KMS-11 (cell line): ENCODE results near the gene TSPAN11.

Source experiments
- H2AFZ ChIP-seq: fragments of 200-600 bp; sonication (generic); 2 replicates; pipeline ENCODE4 v1.6.1; 2016; ENCODE audit warnings: antibody characterized with exemption, mixed run types, low read depth
- H3K27ac ChIP-seq: fragments of 200-600 bp; sonication (generic); 2 replicates; pipeline ENCODE4 v1.6.1; 2016; ENCODE audit warnings: mild to moderate bottlenecking, mixed run types
- H3K27me3 ChIP-seq: fragments of 200-600 bp; sonication (generic); 2 replicates; pipeline ENCODE4 v1.6.1; 2017; ENCODE audit warnings: mild to moderate bottlenecking, low read depth, mixed run types, moderate library complexity; ENCODE audit not compliant: insufficient read depth
- H3K36me3 ChIP-seq: fragments of 200-600 bp; sonication (generic); 2 replicates; pipeline ENCODE4 v1.6.1; 2017; ENCODE audit warnings: mild to moderate bottlenecking, mixed run types; ENCODE audit not compliant: insufficient read depth
- H3K4me1 ChIP-seq: fragments of 200-600 bp; sonication (generic); 2 replicates; pipeline ENCODE4 v1.6.1; 2016; ENCODE audit warnings: mild to moderate bottlenecking, low read depth, mixed run types; ENCODE audit not compliant: poor library complexity, severe bottlenecking
- H3K4me2 ChIP-seq: fragments of 200-600 bp; sonication (generic); 2 replicates; pipeline ENCODE4 v1.7.0; 2016; ENCODE audit warnings: mild to moderate bottlenecking, mixed run types
- H3K4me3 ChIP-seq: fragments of 200-600 bp; sonication (generic); IDR thresholded peaks from 2 replicates; pipeline ENCODE4 v1.6.1; 2017; ENCODE audit warnings: low read depth, low read length, mixed read lengths; ENCODE audit not compliant: insufficient read depth
- H3K79me2 ChIP-seq: fragments of 200-600 bp; sonication (generic); 2 replicates; pipeline ENCODE4 v1.6.1; 2016; ENCODE audit warnings: low read depth, mixed run types; ENCODE audit not compliant: insufficient read depth
- H3K9ac ChIP-seq: fragments of 200-600 bp; sonication (generic); 2 replicates; pipeline ENCODE4 v1.6.1; 2016; ENCODE audit warnings: mild to moderate bottlenecking, mixed run types
- H4K20me1 ChIP-seq: fragments of 200-600 bp; sonication (generic); 2 replicates; pipeline ENCODE4 v1.6.1; 2016; ENCODE audit warnings: mild to moderate bottlenecking, mixed run types; ENCODE audit not compliant: insufficient read depth
- TF ChIP-seq, protein P1 (sequence below): fragments of 200-600 bp; sonication (generic); conservative IDR thresholded peaks from 2 replicates; pipeline ENCODE4 v1.6.1; 2017; ENCODE audit warnings: low read depth, mild to moderate bottlenecking, antibody characterized with exemption, low read length, moderate library complexity, mixed read lengths

The TSPAN11 gene

DNA sequence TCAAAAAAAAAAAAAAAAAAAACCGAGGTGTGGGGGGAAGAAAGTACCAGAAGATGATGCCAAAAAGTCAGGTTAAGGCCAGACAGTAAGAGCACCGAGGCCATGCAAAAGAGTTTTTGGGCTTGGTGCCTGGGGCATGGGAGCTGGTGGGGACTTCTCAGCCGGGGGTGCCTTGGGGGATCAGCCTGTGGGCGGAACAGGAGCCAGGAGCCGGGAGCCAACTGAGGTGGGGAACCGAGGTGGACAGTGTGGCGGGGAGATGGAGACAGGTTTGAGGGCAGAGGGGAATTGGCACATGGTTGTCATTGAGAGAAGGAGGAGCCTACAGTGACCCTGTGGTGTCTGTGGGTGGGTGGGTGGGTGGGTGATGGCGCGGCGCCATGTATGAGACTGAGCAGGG, 33.2 kb downstream of the TSPAN11 start:
- no peaks in the 10 kb centered on the region for H3K27me3 ChIP-seq
- H3K4me3 ChIP-seq = no peak overlapping the region
- H3K9ac ChIP-seq = no peak overlapping the region
- no peaks in the 10 kb centered on the region for H3K79me2 ChIP-seq
- no peaks in the 10 kb centered on the region for H4K20me1 ChIP-seq
- H3K4me2 ChIP-seq = no peak overlapping the region
- TF ChIP-seq, protein P1, sequence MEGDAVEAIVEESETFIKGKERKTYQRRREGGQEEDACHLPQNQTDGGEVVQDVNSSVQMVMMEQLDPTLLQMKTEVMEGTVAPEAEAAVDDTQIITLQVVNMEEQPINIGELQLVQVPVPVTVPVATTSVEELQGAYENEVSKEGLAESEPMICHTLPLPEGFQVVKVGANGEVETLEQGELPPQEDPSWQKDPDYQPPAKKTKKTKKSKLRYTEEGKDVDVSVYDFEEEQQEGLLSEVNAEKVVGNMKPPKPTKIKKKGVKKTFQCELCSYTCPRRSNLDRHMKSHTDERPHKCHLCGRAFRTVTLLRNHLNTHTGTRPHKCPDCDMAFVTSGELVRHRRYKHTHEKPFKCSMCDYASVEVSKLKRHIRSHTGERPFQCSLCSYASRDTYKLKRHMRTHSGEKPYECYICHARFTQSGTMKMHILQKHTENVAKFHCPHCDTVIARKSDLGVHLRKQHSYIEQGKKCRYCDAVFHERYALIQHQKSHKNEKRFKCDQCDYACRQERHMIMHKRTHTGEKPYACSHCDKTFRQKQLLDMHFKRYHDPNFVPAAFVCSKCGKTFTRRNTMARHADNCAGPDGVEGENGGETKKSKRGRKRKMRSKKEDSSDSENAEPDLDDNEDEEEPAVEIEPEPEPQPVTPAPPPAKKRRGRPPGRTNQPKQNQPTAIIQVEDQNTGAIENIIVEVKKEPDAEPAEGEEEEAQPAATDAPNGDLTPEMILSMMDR = no peak
- no peak overlapping the region for H3K27ac ChIP-seq
- no peak overlapping the region for H2AFZ ChIP-seq
- no peaks in the 10 kb centered on the region for H3K36me3 ChIP-seq
- no peaks in the 10 kb centered on the region for H3K4me1 ChIP-seq

- TF ChIP-seq, protein P1 = no peak
- Histone ChIP-seq H3K4me2 (no peak overlapping the region), H3K79me2 (no peaks in the 10 kb centered on the region), H3K4me3 (no peak overlapping the region), H3K9ac (no peak overlapping the region), H3K36me3 (no peaks in the 10 kb centered on the region), H4K20me1 (no peaks in the 10 kb centered on the region), H3K4me1 (no peaks in the 10 kb centered on the region), H3K27ac (no peak overlapping the region), H3K27me3 (no peaks in the 10 kb centered on the region), H2AFZ (no peak overlapping the region)
These were observed 34.5 kb downstream of the TSPAN11 start for GRCh38 chr12:30961030-30961429.

- TF ChIP-seq, protein P1 = no peak
- H3K27ac ChIP-seq = no peak overlapping the region
- no peaks in the 10 kb centered on the region for H4K20me1 ChIP-seq
- no peaks in the 10 kb centered on the region for H3K79me2 ChIP-seq
- H3K4me2 ChIP-seq = no peak overlapping the region
- no peaks in the 10 kb centered on the region for H3K36me3 ChIP-seq
- no peak overlapping the region for H3K9ac ChIP-seq
- H3K4me3 ChIP-seq = no peak overlapping the region
- no peak overlapping the region for H2AFZ ChIP-seq
- no peaks in the 10 kb centered on the region for H3K4me1 ChIP-seq
- H3K27me3 ChIP-seq = no peaks in the 10 kb centered on the region
These were observed 35.5 kb downstream of the TSPAN11 start for GRCh38 chr12:30962047-30962446.

- H3K9ac ChIP-seq = no peak overlapping the region
- TF ChIP-seq, protein P1 = no peak
These were observed 37.4 kb downstream of the TSPAN11 start for GRCh38 chr12:30963709-30964564.

More at GRCh38 chr12:30963709-30964564, 37.4 kb downstream of the TSPAN11 start:
- Histone ChIP-seq H3K27me3 (no peaks in the 10 kb centered on the region), H2AFZ (no peak overlapping the region), H4K20me1 (no peaks in the 10 kb centered on the region), H3K79me2 (no peaks in the 10 kb centered on the region), H3K4me3 (no peak overlapping the region), H3K27ac (no peak overlapping the region), H3K4me1 (no peaks in the 10 kb centered on the region), H3K36me3 (no peaks in the 10 kb centered on the region), H3K4me2 (no peak overlapping the region)
